Smooth muscle cell (in vitro differentiated cells): ENCODE measurements around the gene CRHR1. TPM values are rescaled to one million over a fixed set of nuclear protein-coding genes. Genes with fewer than 3 reads are reported as not detected.

Source experiments
- DNase-seq: peaks from one replicate; lab custom pipeline; 2025; ENCODE audit not compliant: unreplicated experiment; lab: John Stamatoyannopoulos, UW
- H2AFZ ChIP-seq: fragments of 200-600 bp; sonication (generic); 2 replicates; pipeline ENCODE4 v1.6.0; 2016; ENCODE audit warnings: antibody characterized with exemption, low read depth, mild to moderate bottlenecking
- H3F3A ChIP-seq: fragments of 200-600 bp; sonication (generic); 2 replicates; pipeline ENCODE4 v1.6.0; 2017; ENCODE audit warnings: antibody characterized with exemption, low read depth
- H3K27ac ChIP-seq: fragments of 200-600 bp; sonication (generic); 2 replicates; pipeline ENCODE4 v1.5.1; 2016; ENCODE audit warnings: low read depth, mild to moderate bottlenecking
- H3K27me3 ChIP-seq: fragments of 200-600 bp; sonication (generic); 2 replicates; pipeline ENCODE4 v1.6.1; 2016; ENCODE audit warnings: low read depth, mild to moderate bottlenecking
- H3K36me3 ChIP-seq: fragments of 200-600 bp; sonication (generic); 2 replicates; pipeline ENCODE4 v1.5.1; 2016; ENCODE audit warnings: low read depth
- H3K4me1 ChIP-seq: fragments of 200-600 bp; sonication (generic); 2 replicates; pipeline ENCODE4 v1.5.1; 2016; ENCODE audit warnings: low read depth
- H3K4me2 ChIP-seq: fragments of 200-600 bp; sonication (generic); 2 replicates; pipeline ENCODE4 v1.6.0; 2016; ENCODE audit warnings: mild to moderate bottlenecking
- H3K4me3 ChIP-seq: fragments of 200-600 bp; sonication (generic); 2 replicates; pipeline ENCODE4 v1.5.1; 2016; ENCODE audit warnings: mild to moderate bottlenecking
- H3K79me2 ChIP-seq: fragments of 200-600 bp; sonication (generic); 2 replicates; pipeline ENCODE4 v1.6.0; 2016; ENCODE audit warnings: low read depth, mild to moderate bottlenecking
- H3K9ac ChIP-seq: fragments of 200-600 bp; sonication (generic); 2 replicates; pipeline ENCODE4 v1.6.0; 2016; ENCODE audit warnings: low read depth
- H3K9me3 ChIP-seq: fragments of 200-600 bp; sonication (generic); replicated peaks from 2 replicates; pipeline ENCODE4 v1.5.1; 2016; ENCODE audit warnings: low read depth
- H4K20me1 ChIP-seq: fragments of 200-600 bp; sonication (generic); 2 replicates; pipeline ENCODE4 v1.6.0; 2016; ENCODE audit warnings: low read depth
- CTCF ChIP-seq: fragments of 200-600 bp; sonication (generic); IDR thresholded peaks from 2 replicates; pipeline ENCODE4 v1.5.1; 2017; ENCODE audit warnings: borderline replicate concordance, mild to moderate bottlenecking, antibody characterized with exemption; ENCODE audit not compliant: insufficient read depth, poor library complexity, severe bottlenecking
- WGBS: methylation state at CpG from one replicate; pipeline ENCODE4 v1.1.7; 2016; ENCODE audit warnings: low lambda C conversion rate; 5-methylcytosine and 5-hydroxymethylcytosine counted together
- polyA plus RNA-seq: library from polyadenylated mRNA; unstranded; fragments of >200 nt; fragmentation: Nextera tagmentation; extraction: Ambion mirVana; gene quantifications from 2 replicates; pipeline ENCODE4 v1.2.1, GENCODE V29; 2016
- total RNA-seq: library from RNA; depleted of rRNA; stranded (reverse); fragments of >200 nt; gene quantifications from 2 replicates; pipeline ENCODE4 v1.2.3, GENCODE V29; 2014

Gene CRHR1
- total and polyA plus RNA-seq, 2 experiments from 2014 or later = 0.09 TPM; not detected in 1

GRCh38 chr17:45844695-45845375 lies 60.7 kb downstream of the CRHR1 start, which contains the start of gene SPPL2C:
Gene SPPL2C, plus strand, starts transcription at chr17:45844881. Its CDS starts 26 bp downstream, at chr17:45844907.
- Histone ChIP-seq H3K36me3 (no peaks in the 10 kb centered on the region), H3K9me3 (no peaks in the 10 kb centered on the region), H3K4me2 (no peak within 1 kb of the TSS), H3K79me2 (no peaks in the 10 kb centered on the region), H2AFZ (no peak within 1 kb of the TSS), H3K27ac (no peak within 1 kb of the TSS), H3K27me3 (no peaks in the 10 kb centered on the region), H3K9ac (no peak within 1 kb of the TSS), H3F3A (no peaks in the 10 kb centered on the region), H3K4me1 (no peaks in the 10 kb centered on the region), H3K4me3 (no peak within 1 kb of the TSS), H4K20me1 (no peaks in the 10 kb centered on the region)
- WGBS = 93% methylated on average over 24 of the region's 25 CpGs
- TF ChIP-seq CTCF = no peak
- no peak for DNase-seq

GRCh38 chr17:45845376-45846185 lies 61.5 kb downstream of the CRHR1 start:
- no peak overlapping the region for H3K27ac ChIP-seq
- H3F3A ChIP-seq = no peaks in the 10 kb centered on the region
- no peak overlapping the region for H3K9ac ChIP-seq
- no peaks in the 10 kb centered on the region for H3K79me2 ChIP-seq
- WGBS = 90% methylated on average over 35 of the region's 35 CpGs
- no peaks in the 10 kb centered on the region for H3K27me3 ChIP-seq
- H3K4me2 ChIP-seq = no peak overlapping the region
- H3K9me3 ChIP-seq = no peaks in the 10 kb centered on the region
- no peak for DNase-seq
- H3K36me3 ChIP-seq = no peaks in the 10 kb centered on the region
- H3K4me1 ChIP-seq = no peaks in the 10 kb centered on the region
- no peaks in the 10 kb centered on the region for H4K20me1 ChIP-seq
- TF ChIP-seq CTCF = no peak
- no peak overlapping the region for H3K4me3 ChIP-seq
- H2AFZ ChIP-seq = no peak overlapping the region

GRCh38 chr17:45846223-45846622 lies 62.1 kb downstream of the CRHR1 start:
- Histone ChIP-seq H3K9ac (no peak overlapping the region), H3K27ac (no peak overlapping the region), H3K36me3 (no peaks in the 10 kb centered on the region), H4K20me1 (no peaks in the 10 kb centered on the region), H3F3A (no peaks in the 10 kb centered on the region), H2AFZ (no peak overlapping the region), H3K4me1 (no peaks in the 10 kb centered on the region), H3K4me2 (no peak overlapping the region), H3K9me3 (no peaks in the 10 kb centered on the region), H3K4me3 (no peak overlapping the region), H3K27me3 (no peaks in the 10 kb centered on the region), H3K79me2 (no peaks in the 10 kb centered on the region)
- no peak for TF ChIP-seq CTCF
- 79% methylated on average over 10 of the region's 10 CpGs for WGBS
- DNase-seq = no peak
